ENCODE data around the gene TDRD1. TPM values are rescaled to one million over a fixed set of nuclear protein-coding genes. Genes with fewer than 3 reads are reported as not detected.
A peak's percentile ranks its signal among the peaks of the same experiment; 100 is the strongest.

Gene TDRD1
- total RNA-seq, 1 donor from 2014 or later, result 0.31 TPM

DNA sequence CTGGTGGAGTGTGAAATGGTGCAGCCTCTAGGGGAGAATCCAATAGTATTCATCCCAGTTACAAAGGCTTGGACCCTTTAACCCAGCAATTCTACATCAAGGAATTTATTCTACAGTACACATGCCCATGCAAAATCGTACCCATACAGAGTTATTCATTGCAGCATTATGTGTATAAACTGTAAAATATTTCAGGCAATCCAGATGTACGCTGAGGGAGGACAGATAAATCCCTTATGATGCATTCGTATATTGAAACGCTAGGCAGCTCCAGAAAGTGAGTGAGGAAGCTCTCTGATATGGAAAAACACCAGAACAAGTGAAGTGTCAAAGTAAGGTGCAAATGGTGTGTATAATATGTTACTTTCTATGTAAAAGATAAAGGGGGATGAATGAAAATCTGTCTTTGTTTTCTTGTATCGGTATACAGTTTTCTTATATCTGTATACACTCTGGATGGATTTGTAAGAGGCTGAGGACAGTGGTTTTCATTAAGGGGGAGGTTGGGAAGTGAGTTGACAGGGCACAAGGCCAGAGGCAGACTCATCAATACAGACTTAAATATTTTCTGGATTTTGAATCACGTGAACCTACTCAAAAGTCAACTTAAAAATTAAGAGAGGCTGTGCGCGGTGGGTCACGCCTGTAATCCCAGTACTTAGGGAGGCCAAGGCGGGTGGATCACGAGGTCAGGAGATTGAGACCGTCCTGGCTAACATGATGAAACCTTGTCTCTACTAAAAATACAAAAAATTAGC is 77.0 kb downstream of the TDRD1 start:
- no peak for DNase-seq (ENCODE audit: low spot score)
- intact Hi-C loops (cut with DNase I), result no loop called here
- no peak for ATAC-seq

GRCh38 chr10:114256822-114257221 is 77.7 kb downstream of the TDRD1 start:
- no peak for ATAC-seq
- no peak for DNase-seq (ENCODE audit: low spot score)
- intact Hi-C loops (cut with DNase I), result no loop called here

DNA sequence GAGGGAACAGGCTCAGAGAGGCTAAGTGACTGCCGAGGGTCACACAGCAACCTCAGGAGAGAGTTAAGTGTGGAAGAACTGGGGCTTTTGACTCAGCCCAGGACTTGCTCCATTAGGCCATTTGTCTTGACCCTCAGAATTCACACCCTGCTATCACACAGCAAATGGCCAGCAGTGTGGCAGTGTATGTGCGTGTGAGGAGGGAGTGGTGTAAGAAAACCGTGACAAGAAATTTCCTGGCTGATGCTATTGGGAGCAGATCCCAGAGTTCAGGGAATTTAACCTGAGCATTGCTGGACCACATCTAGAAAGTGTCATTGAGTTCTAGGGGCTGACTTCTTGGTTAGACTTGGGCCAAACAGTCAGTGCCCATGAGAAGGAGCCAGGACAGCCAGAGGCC is 78.3 kb downstream of the TDRD1 start:
- peak; percentile 76 for ATAC-seq
- no peak for DNase-seq (ENCODE audit: low spot score)
- intact Hi-C loops (cut with DNase I), result no loop called here

DNA sequence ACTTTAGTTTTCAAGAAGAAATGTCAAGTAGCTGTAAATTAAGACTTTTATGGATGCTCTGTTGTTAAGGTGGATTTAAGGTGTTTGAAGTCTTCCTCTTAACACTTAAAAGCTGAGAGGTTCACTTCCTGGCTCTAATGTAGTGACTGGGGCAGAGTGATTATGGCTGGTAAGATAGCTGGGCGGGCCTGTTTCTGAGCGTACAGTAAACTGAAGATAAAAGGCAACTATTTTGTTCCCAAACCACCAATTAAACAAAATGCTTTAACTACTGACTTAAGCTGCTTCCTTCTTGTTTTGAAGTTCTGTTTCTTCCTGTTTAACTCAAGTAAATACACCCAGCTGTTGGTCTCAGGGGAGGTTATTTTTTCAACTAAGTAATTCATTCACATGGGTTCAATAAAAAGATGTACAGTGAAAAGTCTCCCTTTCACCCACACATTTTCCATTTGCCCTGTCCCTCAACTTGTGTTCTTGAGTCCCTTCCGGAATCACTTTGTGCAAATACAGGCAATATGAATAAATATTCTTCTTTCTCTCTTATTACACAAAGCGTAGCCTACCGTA is 79.2 kb downstream of the TDRD1 start:
- ATAC-seq (no peak), DNase-seq (ENCODE audit: low spot score) (no peak)
- intact Hi-C loops (cut with DNase I), result no loop called here

- ATAC-seq (peak; percentile 47), DNase-seq (ENCODE audit: low spot score) (no peak)
- intact Hi-C loops (cut with DNase I), result no loop called here
These were observed 80.7 kb downstream of the TDRD1 start for GRCh38 chr10:114259824-114260223.

GRCh38 chr10:114260366-114260765 is 81.2 kb downstream of the TDRD1 start:
- no peak for ATAC-seq
- no peak for DNase-seq (ENCODE audit: low spot score)
- intact Hi-C loops (cut with DNase I), result no loop called here

GRCh38 chr10:114261076-114261475 is 81.9 kb downstream of the TDRD1 start:
- no peak for ATAC-seq
- DNase-seq (ENCODE audit: low spot score), result no peak
- intact Hi-C loops (cut with DNase I), result no loop called here

DNA sequence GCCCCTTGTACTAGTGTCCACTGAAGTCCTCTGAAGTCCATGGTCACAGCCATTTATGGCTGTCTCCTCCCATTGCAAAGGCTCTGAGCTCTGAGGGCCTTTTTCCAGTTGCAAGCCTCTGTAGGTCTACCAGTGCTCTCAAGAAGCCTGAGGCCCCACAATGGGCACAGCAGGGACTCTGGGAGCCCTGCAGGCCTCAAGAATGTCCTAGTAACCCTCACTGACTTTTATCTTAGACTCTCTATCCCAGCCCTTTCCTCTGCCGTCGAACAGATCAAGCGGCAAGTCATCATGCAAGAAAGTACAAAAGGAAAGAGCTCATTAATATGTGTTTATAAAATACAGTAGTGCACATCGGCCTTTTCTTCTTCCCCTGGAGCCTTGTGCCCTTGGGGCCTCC is 83.3 kb downstream of the TDRD1 start:
- ATAC-seq (no peak), DNase-seq (ENCODE audit: low spot score) (no peak)
- intact Hi-C loops (cut with DNase I), result no loop called here

GRCh38 chr10:114265392-114266053 is 86.4 kb downstream of the TDRD1 start:
- no peak for DNase-seq (ENCODE audit: low spot score)
- intact Hi-C loops (cut with DNase I), result no loop called here
- peak; percentile 85 for ATAC-seq

DNA sequence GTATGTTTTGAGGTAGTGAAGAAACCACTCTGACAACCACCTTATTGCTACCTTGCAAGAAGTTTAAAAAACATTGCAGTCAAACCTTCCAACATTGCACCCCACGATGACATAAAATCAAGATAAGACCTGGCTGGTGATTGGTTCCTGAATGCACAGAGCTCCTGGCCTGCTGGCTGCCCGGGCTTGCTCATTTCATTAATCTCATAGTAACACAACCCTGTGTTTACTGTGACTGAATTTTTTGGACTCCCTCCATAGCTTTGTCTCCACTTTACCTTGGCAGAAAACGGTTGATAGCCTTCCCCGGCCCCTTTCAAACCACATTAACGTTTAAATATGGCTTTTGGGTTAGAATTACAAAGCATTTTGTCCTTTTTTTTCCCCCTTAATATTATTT is 87.4 kb downstream of the TDRD1 start:
- ATAC-seq (no peak), DNase-seq (ENCODE audit: low spot score) (no peak)
- intact Hi-C loops (cut with DNase I), result no loop called here

DNA sequence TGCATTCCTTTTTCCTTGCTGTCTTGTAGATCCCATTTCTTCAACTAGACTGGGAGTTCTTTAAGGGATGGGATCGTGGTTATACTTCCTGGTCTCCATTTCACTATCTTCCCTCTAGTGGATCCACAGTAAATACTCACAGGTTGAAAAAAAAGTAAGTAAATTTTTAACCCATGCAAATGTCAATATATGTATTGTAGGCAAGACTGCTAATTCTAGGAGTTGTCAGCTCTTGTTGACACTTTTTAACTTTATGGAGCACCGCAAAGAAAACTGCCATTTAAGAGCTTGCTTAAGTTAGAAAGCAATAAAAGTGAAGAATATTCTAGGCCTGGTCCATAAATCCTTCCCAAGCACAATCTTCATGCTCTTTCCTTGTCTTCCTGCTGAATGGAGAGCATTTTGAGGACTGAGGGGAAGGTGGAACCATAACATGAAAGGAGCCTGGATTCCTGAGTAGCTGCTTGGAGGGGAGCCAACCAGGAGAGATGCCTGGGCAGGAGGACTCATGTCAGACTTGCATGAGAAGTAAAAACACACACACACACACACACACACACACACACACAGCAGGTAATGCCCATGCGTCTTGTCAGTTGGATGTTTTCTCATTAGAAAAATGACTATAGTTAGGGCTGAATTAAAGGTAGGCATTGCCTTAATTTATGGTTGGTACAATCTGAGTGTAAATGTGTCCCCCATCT is 92.1 kb downstream of the TDRD1 start:
- intact Hi-C loops (cut with DNase I), result no loop called here
- no peak for ATAC-seq
- no peak for DNase-seq (ENCODE audit: low spot score)

GRCh38 chr10:114271779-114272167 is 92.6 kb downstream of the TDRD1 start:
- DNase-seq (ENCODE audit: low spot score) (no peak), ATAC-seq (peak; percentile 89)
- intact Hi-C loops (cut with DNase I), result no loop called here

GRCh38 chr10:114272696-114273095 is 93.5 kb downstream of the TDRD1 start:
- ATAC-seq (no peak), DNase-seq (ENCODE audit: low spot score) (no peak)
- intact Hi-C loops (cut with DNase I), result no loop called here

GRCh38 chr10:114273910-114274309 is 94.8 kb downstream of the TDRD1 start:
- ATAC-seq, result no peak
- intact Hi-C loops (cut with DNase I), result no loop called here
- no peak for DNase-seq (ENCODE audit: low spot score)

GRCh38 chr10:114274616-114275453 is 95.7 kb downstream of the TDRD1 start:
- DNase-seq (ENCODE audit: low spot score) (no peak), ATAC-seq (no peak)
- intact Hi-C loops (cut with DNase I), result no loop called here

GRCh38 chr10:114276066-114276465 is 96.9 kb downstream of the TDRD1 start:
- no peak for ATAC-seq
- intact Hi-C loops (cut with DNase I), result no loop called here
- no peak for DNase-seq (ENCODE audit: low spot score)

DNA sequence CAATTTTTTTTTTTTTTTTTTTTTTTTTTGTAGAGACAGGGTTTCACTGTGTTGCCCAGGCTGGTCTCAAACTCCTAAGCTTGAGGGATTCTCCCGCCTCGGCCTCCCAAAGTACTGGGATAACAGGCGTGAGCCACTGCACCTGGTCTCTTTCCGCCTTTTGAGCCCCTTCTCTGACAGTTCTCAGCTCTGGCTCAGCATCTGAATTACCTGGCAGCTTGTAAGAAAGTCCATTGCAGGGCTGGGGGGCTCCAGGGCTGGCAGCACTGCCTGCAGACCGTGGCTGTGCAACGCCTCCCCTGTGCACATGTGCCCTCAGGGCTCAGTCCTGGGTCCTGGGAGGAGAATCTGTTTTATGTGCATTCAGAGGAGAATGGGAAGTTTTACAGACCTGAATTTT is 97.5 kb downstream of the TDRD1 start:
- intact Hi-C loops (cut with DNase I), result no loop called here
- no peak for ATAC-seq
- no peak for DNase-seq (ENCODE audit: low spot score)

- intact Hi-C loops (cut with DNase I), result no loop called here
- ATAC-seq (peak; percentile 14), DNase-seq (ENCODE audit: low spot score) (no peak)
These were observed 99.2 kb downstream of the TDRD1 start for GRCh38 chr10:114278140-114278883.

GRCh38 chr10:114278884-114279191 is 99.7 kb downstream of the TDRD1 start:
- intact Hi-C loops (cut with DNase I), result no loop called here
- DNase-seq (ENCODE audit: low spot score) (no peak), ATAC-seq (peak; percentile 18)

All from sciatic nerve (tissue), 2 donors.